Heart left ventricle (tissue), 13 donors: ENCODE results near the gene ADH4.

Experiments used
- CTCF ChIP-seq, 12 donors: fragments of 200-600 bp; sonication (generic) in 4 of 12; IDR thresholded peaks; one replicate each; pipeline versions ENCODE4 v1.5.0 to v1.8.0; 2018 to 2022; ENCODE audit warnings: antibody characterized with exemption in 12 of 12, mild to moderate bottlenecking in 5 of 12
- POLR2A ChIP-seq, 2 donors: fragments of 450-650 bp; IDR thresholded peaks; one replicate each; pipeline ENCODE4 v1.6.1; 2017; ENCODE audit warnings: antibody characterized with exemption in 2 of 2, mild to moderate bottlenecking in 2 of 2, moderate library complexity in 2 of 2
- donor health status: ischemic (EF 13 %, LVEDD 7.1; RV severe dilation, severe dysfunction).
- donor health status: DM: no; HTN: yes; CAD: no.
- donor health status: DM: no; HTN: no; CAD: no.
- donor health status: ischemic (EF 25% LVEDD 6.9; RV normal size, moderate dysfunction).
- donor health status: ischemic (EF 25% LVEDD 5.7; RV mildly dilated, moderate dysfunction).
- donor health status: ischemic (EF 35%, LVEDD 5.7; RV mildly dilated, moderate dysfunction).
- donor health status: nonischemic (EF 11% LVEDD 7.7; RV severe dilation, severe dysfunction).
- donor health status: DM: yes; HTN: yes; CAD: no.
- donor health status: PGD.
- donor health status: ischemic (EF 29% LVEDD 5.4; RV normal size, mild dysfunction).
- donor health status: nonischemic (EF 23%, LVEDD 6.1; RV moderate dilation, normal function).

- no peak for TF ChIP-seq POLR2A (IDR thresholded peaks at IDR 0.05)
- TF ChIP-seq CTCF (IDR thresholded peaks at IDR 0.05) = no peak
These were observed 59.5 kb downstream of the ADH4 start for GRCh38 chr4:99084595-99084994.
